DMS53 (cell line): ENCODE data around the gene CDC73.
A peak's percentile ranks its signal among the peaks of the same experiment; 100 is the strongest.
"Not testable (repeated sequence)": the region's sequence is repeated elsewhere in the genome, so short reads cannot be mapped to it uniquely, and the experiment has no call there.

Source experiments
- DNase-seq: peaks from one replicate; lab custom pipeline; 2025; lab: John Stamatoyannopoulos, UW

Gene CDC73

DNA sequence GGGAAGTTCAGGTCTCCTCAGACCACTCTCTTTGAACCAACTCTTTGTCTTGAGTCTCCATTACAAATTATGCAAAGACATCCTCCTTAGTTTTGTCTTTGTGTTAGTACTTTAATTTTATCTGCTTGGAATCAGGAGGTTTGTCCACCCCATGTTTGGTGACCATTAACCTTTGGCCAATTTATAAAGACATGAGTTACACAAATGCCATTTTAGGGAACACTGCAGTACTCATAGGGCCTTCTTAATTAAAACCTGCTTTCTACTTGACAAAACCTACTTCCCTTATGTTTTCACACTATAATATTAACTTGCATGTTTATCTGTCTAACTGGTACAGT, 7.9 kb upstream of the CDC73 start:
- DNase-seq: no peak

DNA sequence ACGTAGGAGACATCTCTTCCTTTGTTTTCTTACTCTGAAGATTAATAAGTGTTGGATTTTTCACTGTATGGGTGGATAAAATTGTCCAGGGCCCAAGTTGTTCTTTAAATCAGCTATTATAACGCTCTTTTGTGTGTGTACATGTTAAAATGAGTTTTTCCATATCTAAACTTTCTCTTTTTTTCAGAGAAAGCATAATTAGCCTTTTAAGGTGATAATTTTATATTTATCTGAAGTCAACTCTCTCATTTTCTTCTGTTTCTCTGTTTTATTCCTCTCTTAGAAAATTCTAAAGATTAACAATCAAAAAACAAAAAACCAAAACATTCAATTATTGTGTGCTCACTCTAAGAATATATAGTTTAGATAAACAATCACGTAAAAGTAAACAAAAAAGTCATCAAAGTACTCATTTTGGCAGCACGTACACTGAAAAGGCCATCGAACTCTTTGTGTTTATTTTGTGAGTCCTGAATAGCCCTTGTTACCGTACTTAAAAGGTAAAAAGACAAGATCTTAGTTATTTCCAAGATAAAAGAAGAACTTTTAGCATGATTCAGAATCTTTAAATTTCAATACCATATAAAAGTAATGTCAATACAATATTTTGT, 7.2 kb upstream of the CDC73 start:
- peak; percentile 24 for DNase-seq

DNA sequence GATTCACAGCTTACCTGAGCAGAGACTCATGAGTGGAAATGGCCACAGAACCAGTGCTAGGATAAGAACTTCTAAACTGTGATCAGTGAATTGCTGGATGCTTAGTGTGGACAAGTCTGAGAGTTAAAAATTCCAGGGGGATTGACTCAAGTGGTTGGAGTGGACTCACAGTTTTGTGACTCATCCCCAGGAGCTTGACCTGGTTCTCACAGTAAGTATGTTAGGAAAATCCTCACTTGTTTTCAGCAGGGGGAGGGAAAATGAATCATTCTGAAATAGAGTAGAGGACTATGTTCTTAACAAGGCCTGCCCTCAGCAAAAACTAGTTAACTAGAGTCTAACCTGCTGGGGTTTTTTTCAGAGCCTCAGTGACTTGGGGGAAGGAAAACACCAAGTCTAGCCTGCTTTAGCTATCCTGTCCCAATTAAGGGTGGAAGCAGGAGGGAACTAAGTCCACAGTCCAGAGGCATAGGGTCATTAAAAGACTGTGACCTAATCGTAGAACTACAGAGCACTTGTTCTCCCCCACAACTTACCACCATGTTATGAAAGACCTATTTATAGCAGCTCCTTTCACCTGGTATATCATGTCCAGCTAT, 6.1 kb upstream of the CDC73 start:
- DNase-seq: peak; percentile 87

DNA sequence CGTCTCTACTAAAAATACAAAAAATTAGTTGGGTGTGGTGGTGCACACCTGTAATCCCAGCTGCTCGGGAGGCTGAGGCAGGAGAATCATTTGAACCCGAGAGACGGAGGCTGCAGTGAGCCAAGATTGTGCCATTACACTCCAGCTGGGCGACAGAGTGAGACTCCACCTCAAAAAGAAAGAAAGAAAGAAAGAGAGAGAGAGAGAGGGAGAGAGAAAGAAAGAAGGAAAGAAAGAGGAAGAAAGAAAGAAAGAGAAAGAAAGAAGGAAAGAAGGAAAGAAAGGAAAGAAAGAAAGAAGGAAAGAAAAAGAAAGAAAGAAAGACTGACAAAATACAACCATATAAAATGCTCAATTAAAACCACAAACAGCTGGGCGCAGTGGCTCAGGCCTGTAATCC, 4.7 kb upstream of the CDC73 start:
- not testable (repeated sequence) for DNase-seq

DNA sequence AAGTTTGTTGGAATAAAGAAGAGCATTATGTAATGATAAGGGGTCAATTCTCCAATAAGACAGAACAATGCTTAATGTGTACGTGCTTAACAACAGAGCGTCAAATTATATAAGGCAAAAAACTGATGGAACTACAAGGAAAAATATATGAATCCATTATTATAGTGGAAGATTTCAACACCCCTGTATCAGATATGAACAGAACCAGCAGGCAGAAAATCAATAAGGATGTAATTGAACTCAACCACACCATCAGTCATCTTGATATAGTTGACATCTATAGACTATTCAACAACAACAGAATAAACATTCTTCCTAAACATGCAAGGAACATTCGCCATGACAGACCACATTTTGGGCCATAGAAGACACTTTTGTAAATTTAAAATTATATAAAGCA, 3.6 kb upstream of the CDC73 start:
- no peak for DNase-seq

DNA sequence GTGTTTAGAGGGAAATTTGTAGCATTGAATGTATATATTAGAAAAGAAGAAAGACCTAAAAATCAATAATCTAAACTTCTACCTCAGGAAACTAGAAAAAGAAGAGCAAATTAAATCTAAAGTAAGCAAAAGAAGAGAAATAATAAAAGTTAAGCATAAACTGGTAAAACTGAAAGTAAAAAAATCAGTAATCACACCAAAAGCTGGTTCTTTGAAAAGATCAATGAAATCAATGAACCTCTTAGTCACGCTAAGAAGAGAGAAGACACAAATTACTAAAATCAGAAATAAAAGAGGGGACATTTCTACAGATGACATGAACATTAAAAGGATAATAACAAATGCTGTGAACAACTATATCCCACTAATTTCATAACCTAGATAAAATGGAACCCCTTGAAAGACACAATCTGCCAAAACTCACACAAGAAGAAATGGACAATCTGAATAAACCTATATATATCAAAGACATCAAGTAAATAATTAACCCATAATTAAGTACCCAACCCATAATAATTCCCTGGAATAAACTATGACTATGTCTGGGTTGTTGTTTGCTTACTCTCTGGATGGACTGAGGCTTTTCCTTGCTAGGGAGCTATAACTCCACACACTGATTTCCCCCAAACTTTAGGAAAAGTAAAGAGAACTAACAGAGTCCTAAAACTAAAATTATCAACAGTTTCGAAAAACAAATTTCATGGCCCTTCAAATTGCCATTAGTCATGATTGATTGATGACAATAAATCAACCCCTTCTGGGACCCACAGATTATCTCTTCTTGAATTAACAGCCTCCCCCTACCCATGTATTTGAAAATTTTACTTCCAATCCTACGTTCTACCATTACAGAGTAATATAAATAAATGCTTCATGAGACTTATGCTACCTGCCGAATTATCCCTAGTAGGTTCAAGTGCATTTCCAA, 2.8 kb upstream of the CDC73 start:
- DNase-seq: peak; percentile 4

DNA sequence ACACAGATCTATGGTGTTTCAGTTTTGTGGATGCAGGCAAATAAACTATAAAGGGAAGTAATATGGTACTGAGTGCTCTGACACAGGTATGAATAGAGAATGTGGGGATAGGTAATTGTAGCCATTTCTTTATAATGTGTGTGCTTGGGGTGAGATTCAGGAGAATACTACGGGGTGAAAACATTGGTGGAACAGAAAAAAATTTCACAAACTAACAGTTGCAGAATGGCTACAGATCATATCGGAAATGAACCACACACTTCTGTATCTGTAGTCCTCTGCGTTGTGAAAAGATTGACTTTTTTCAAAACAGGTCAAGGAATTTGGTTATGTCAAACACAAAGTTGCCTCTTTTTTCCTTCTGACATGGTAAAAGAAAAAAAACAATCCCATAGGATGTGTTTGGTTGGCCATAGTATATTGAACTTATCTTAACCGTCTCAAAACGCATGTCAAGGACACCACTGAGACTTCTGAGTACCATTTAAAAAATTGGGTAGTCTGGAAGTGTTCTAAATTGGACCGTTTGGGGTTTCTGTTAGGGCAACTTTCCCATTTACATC, 1.1 kb upstream of the CDC73 start:
- DNase-seq: peak; percentile 19

DNA sequence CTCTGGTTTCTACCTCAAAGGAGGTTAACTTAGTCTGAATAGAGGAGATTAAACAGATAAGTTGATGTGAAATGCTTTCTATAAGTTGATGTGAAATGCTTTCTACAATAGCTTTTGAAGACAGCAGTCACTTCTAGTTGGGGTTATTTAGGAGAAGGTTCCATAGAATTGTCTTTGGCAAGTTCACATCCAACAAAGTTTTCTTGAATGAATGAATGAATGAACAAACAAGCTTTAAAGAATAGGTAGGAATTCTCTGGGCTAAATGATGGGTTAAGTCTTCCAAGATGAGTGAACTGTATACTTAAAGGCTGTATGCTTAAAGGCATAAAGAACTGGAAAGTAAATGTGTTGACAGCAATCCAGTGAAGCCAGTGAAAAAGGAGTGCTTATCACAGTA, 1.9 kb downstream of the CDC73 start:
- DNase-seq: no peak

DNA sequence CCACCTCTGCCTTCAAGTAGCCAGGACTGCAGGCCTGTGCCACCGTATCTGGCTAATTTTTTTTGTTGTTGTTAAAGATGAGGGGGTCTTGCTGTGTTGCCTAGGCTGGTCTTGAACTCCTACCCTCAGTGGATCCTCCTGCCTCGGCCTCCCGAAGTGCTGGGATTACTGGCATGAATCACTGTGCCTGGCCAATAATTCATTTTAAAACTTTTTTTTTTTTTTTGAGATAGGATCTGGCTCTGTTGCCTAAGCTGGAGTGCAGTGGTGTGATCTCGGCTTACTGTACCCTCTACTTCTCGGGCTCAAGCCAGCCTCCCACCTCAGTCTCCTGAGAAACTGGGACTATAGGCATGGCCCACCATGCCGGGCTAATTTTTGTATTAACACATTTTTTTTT, 3.5 kb downstream of the CDC73 start:
- DNase-seq: no peak

DNA sequence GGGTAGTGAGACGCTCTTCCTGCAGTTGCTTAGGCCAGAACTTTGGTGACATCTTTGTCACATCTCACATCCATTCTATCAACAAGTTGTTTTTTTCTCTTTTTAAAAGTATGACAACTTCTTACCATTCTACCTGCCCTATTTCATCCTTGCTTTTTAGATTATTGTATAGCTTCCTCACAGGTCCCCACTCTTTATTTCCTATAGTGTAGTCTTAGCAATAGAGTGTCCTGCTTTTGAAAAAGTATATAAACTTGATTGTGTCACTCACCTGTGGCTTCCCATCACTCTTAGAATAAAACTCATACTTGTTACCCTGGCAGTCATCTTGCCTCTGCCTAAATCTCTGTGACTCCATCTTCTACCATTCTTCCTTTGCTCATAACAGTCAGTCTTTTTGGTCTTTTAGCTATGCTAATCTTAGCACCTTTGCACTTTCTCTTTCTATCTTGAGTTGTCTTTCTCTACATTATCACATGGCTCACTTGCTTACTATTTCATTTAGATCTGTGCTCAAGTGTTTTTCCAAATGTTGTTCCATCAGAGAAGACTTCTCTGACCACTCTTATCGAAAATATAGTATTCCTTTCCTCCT, 9.5 kb downstream of the CDC73 start:
- DNase-seq: no peak

DNA sequence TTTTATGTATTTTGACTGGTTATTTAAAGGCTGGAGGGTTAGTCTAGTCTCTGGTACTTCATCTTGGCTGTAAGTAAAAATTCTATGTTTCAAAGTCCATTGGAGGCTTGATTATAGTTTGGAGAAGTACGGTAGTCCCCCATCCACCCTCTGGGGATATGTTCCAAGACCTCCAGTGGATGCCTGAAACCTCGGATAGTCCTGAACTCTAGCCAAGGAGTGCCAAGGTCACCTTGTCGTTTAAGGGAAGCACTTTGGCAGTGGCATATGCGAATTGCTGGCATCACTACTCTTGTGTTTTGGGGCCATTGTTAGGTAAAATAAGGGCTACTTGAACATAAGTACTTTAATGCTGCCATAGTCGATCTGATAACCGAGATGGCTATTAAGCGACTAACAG, 18.4 kb downstream of the CDC73 start:
- DNase-seq: no peak

DNA sequence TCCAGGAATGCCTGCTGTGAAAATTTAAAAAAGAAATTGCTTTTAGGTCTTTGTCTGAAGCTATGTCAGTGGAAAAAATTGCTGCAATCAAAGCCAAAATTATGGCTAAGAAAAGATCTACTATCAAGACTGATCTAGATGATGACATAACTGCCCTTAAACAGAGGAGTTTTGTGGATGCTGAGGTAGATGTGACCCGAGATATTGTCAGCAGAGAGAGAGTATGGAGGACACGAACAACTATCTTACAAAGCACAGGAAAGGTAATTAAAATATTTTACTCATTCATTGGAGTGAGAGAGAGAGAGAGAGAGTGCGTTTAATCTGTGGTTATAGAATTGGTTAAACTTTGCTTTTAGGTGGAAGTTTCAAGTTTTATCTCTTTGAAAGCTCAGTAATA, 20.0 kb downstream of the CDC73 start:
- no peak for DNase-seq

DNA sequence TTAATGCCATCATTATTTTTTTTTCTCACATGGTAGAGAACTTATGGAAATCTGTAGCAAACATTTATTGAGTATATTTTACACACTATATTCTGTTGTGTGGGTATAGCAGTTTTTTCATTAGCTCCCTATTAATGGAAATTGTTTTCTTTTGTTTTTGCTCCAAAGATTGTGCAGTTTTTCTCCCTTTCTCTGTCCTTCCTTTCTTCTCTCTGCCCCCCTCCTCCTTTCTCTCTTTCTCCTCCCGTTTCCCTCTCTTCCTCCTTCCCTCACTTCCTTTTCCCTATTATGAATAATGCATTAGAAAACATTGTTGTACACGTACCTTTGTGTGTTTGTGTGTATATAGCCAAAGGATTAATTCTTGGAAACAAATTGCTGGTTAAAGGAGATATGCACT, 20.6 kb downstream of the CDC73 start:
- no peak for DNase-seq

DNA sequence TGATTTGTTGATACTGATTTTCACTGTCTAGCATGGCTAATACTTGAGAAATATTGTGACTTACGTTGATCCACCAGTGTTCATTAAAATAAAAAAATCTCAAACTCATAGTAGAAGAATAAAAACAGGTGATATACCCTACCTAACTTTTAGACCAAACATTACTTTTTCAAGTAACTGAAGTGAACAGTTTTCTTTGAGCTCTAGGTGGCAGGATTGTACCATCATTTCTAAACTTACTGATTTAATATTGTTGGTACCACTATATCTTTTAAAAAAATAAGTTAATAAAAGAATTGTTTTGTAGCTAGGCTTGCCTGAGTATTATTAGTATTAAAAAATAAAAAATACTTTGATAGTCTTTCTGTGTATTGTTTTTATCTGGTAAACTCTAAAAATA, 21.5 kb downstream of the CDC73 start:
- DNase-seq: peak; percentile 15

DNA sequence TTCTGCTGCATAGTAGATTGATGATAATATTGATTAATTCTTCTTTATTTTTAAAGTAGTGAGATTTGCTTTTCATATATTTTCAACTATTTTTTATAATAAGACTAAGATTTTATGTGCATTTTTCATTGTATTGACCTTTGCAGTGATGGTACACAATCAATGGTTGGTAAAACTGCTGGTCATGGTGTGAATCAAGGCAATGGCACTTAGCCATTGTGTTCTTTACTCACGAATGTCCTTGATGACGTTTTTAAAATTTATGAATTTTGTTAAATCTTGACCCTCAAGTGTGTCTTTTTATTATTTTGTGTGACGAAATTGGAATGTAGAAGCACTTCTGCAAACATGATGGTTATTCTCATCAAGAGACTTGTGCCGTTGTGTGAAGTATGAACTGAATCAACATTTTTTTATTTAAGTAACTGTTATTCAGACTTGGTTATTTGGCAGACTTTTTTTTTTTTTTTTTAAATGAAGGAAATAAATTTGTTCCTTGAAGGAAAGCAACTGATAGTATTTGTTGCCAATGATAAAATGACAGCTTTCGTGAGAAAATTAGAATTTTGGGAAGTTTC, 22.6 kb downstream of the CDC73 start:
- no peak for DNase-seq

DNA sequence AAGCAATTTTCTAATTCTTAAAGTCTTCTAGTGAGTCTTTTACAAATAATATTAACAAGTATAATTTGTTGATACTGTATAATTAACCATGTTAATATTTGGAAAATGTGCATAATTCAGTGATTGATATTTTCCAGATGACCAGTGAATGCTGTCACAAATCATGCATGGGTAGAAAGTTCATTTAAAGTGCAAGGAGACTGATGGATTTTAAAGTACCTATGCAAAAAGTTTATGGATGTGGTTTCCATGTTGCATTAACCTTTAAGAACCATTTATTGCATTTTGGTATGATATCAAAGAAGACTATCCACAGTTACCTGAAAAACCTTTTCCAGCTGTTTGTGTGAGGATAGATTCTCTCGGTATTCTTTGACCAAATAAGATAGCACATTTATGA, 23.2 kb downstream of the CDC73 start:
- no peak for DNase-seq

DNA sequence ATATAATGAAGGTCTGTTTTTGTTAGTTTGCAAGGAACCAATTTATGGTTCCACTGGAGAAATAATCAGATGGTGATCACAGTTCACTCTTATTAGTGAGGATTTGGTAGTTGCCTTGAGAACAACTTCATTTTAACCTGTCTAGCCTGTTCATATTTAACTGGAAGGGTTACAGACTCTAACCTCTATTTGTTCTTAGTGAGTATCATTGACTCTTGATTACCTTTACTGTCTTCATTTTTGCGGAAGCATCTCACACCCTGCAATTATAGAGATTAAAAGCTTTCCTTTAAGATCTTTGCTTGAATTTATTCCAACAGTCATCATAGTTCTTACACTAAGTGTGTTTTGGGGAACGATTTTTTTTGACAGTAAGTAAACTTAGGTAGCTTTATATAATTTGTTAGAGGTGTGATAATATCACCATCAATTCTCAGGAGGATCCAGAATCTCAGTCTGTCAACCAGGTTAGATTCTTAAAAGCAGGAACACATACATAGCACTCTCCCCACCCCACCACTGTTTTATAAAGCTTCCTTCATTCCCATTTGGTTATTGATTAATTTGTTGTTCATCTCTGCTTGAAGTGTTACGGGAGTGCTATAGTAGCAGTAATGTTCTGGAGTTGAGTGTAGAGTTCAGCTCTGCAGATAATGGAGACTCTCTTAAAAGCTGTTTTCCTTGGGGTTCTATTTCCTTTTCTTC, 34.4 kb downstream of the CDC73 start:
- no peak for DNase-seq

DNA sequence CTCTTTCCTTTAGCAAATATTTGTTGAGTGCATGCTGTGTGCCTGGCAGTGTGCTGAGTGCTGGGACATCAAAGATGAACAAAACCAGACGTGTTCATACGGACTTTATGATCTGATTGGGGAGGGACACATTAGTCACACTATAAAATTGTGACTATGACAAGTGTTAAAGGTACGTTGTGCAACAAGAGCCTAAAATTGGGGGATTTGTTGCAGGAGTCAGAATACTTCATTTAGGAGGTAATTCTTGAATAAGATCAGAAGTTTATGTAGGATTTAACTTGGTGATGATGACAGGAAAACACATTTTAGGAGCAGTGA, 35.0 kb downstream of the CDC73 start:
- DNase-seq: no peak

DNA sequence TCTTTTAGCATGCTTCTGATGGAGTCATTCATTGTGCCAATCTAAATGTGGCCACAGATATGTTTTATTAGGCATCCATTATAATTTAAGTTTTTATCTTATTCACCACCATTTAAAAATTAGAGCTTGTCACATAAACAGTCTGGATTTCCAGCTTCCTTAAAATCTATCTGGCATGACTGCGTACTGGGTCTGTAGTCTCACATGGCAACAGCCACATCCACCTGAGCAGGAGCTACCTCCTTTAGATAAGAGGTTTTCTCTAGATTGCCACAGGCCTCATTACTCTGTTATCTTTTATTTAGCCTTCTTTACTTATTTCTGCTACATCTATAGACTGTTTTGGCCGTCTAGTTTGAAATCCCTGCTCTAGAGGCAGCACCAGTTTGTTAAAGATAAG, 35.5 kb downstream of the CDC73 start:
- no peak for DNase-seq

DNA sequence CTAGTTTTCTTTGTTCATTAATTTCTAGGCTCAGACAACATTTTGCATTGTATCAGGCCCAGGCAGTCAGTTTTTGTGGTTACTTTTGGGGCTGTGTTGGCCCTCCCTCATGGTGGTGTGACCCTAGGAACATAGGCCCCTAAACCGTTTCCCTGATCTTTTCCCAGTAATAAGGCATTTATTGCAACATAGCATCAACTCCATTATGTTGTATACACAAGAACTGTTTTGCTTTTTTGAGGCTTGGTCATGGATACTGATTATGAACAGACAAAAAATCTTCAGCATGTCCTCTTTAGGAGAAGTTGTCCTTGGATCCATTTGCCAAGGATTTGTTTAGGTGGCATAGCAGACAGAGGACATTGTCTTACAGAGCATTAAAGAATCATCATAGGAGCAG, 54.3 kb downstream of the CDC73 start:
- DNase-seq: no peak

DNA sequence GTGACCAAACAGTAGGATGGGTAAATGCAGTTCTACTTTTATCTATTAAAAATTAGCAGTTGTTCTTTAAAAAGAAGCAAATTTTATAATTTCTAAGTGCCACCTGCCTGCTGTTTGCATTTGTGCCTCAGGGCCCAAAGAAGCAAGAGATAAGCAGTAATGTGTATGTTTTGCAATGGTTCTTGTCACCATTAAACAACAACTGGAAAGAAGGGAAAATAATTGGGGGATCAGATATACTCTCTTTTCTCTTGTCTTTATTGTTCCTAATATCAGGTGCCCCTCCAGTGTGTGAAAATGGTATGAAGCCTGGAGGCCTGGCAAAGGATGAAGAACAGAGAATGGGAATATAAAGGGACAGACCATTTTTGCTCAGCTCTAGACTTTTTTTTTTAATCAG, 55.0 kb downstream of the CDC73 start:
- DNase-seq: no peak

DNA sequence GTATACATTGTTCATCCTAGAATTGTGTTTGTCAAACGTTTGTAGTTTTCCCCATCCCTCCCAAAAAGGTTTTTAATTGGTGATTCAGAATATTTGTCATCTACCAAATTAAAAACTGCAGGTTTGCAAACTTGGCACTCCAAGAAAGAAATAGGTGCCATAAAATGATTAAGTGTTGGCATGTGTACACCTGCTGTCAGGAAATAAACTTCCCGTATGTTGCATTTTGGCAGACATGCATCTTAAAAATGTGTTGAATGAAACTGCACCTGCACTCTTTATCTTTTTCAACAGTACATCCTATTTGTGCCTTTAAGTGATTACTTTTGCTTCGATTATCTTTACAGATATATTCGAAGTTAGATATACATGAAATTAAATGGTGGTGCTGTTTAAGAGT, 57.3 kb downstream of the CDC73 start:
- no peak for DNase-seq
